PC-9 (cell line): Measurements from ENCODE around the gene MOB3C. TPM values are rescaled to one million over a fixed set of nuclear protein-coding genes. Genes with fewer than 3 reads are reported as not detected.

Experiments
- BruUV-seq: library from RNA; stranded (reverse); fragments of 400-500 nt; replicated peaks from 2 replicates; lab custom pipeline; 2021; lab: Mats Ljungman, UMichigan
- CTCF ChIA-PET: fragments of 300-600 bp; sonication (Branson Sonifier 250); formaldehyde crosslinking; loops from one replicate; lab custom pipeline; 2022; ENCODE audit warnings: antibody characterized with exemption; lab: Charles Lee
- POLR2A ChIA-PET: fragments of 300-600 bp; sonication (Branson Sonifier 250); formaldehyde crosslinking; loops from one replicate; lab custom pipeline; 2022; ENCODE audit warnings: antibody characterized with exemption; ENCODE audit not compliant: unreplicated experiment; lab: Charles Lee
- DNase-seq, 2 experiments: peaks; one replicate each; pipeline versions ENCODE4 v3.0.0 to v3.0.0-alpha.2; 2015 to 2022; ENCODE audit warnings: mixed read lengths in 1 of 2
- H2AFZ ChIP-seq: fragments of 200-600 bp; sonication (generic); 2 replicates; pipeline ENCODE4 v1.8.1; 2017; ENCODE audit warnings: antibody characterized with exemption
- H3F3A ChIP-seq: fragments of 200-600 bp; sonication (generic); 2 replicates; pipeline ENCODE4 v1.8.1; 2017; ENCODE audit warnings: antibody characterized with exemption, mild to moderate bottlenecking, low read depth; ENCODE audit not compliant: insufficient read depth
- H3K27ac ChIP-seq: fragments of 200-600 bp; sonication (generic); 2 replicates; pipeline ENCODE4 v1.6.1; 2016; ENCODE audit warnings: mixed run types
- H3K27me3 ChIP-seq: fragments of 200-600 bp; sonication (generic); 2 replicates; pipeline ENCODE4 v1.6.1; 2016; ENCODE audit warnings: low read depth, mixed run types; ENCODE audit not compliant: insufficient read depth
- H3K36me3 ChIP-seq: fragments of 200-600 bp; sonication (generic); 2 replicates; pipeline ENCODE4 v1.6.1; 2016; ENCODE audit warnings: low read depth, mixed run types
- H3K4me1 ChIP-seq: fragments of 200-600 bp; sonication (generic); replicated peaks from 2 replicates; pipeline ENCODE4 v1.6.1; 2016; ENCODE audit warnings: mixed run types; ENCODE audit not compliant: insufficient read depth
- H3K4me2 ChIP-seq: fragments of 200-600 bp; sonication (generic); 2 replicates; pipeline ENCODE4 v1.6.1; 2017; ENCODE audit warnings: mixed run types
- H3K4me3 ChIP-seq: fragments of 200-600 bp; sonication (generic); 2 replicates; pipeline ENCODE4 v1.6.1; 2016; ENCODE audit warnings: mixed run types
- H3K79me2 ChIP-seq: fragments of 200-600 bp; sonication (generic); 2 replicates; pipeline ENCODE4 v1.6.1; 2017; ENCODE audit warnings: low read depth, mixed run types
- H3K9me2 ChIP-seq: fragments of 200-600 bp; sonication (generic); 2 replicates; pipeline ENCODE4 v1.8.1; 2017; ENCODE audit warnings: mild to moderate bottlenecking; ENCODE audit not compliant: insufficient read depth
- H3K9me3 ChIP-seq: fragments of 200-600 bp; sonication (generic); 2 replicates; pipeline ENCODE4 v1.8.1; 2016; ENCODE audit warnings: low read depth; ENCODE audit not compliant: insufficient read depth
- H4K20me1 ChIP-seq: fragments of 200-600 bp; sonication (generic); 2 replicates; pipeline ENCODE4 v1.8.1; 2017; ENCODE audit not compliant: insufficient read depth
- EZH2 ChIP-seq: fragments of 200-600 bp; sonication (generic); IDR thresholded peaks from 2 replicates; pipeline ENCODE4 v1.8.0; 2017; ENCODE audit warnings: antibody characterized with exemption, low read depth
- intact Hi-C: fragments of 100-400 bp; cut with micrococcal nuclease; formaldehyde crosslinking; loops from one replicate; pipeline ENCODE4 v1.10.0; 2022; ENCODE audit not compliant: unreplicated experiment
- total RNA-seq: library from RNA; stranded (reverse); gene quantifications from 2 replicates; pipeline ENCODE4 v1.2.3, GENCODE V29; 2021
- TF ChIP-seq, protein P1 (sequence below): fragments of 200-600 bp; sonication (generic); conservative IDR thresholded peaks from 2 replicates; pipeline ENCODE4 v1.6.1; 2017; ENCODE audit warnings: mixed run types, antibody characterized with exemption, mild to moderate bottlenecking, moderate library complexity

Gene MOB3C
- total RNA-seq, 1 experiment from 2014 or later, result 35.2 TPM

DNA sequence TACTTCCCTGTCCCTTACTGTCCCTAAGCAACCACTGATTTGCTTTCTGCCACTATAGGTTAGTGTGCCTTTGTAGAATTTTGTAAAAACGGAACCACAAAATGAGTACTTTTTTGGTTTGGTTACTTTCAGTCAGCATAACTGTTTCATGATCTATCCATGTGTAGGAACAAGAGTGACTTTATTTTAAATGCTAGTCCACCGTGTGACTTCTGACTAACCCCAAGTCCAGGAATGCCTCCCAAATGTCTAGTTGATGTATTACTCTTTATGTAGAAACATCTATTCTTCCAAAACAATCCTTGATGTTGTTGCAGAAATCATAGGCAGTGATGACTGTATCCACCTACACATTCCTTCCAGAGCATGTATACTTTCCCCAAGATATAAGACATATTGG, 30.2 kb upstream of the MOB3C start:
- intact Hi-C loops, result no loop called here
- no peaks in the 10 kb centered on the region for H3K9me2 ChIP-seq
- H3K79me2 ChIP-seq, result no peaks in the 10 kb centered on the region
- H3K4me3 ChIP-seq, result no peak overlapping the region
- H3K36me3 ChIP-seq, result peaks cover 3% of the 10 kb centered on the region; the same call in 1 of the 2 replicates
- no TSS peak for BruUV-seq
- no peak overlapping the region for H2AFZ ChIP-seq
- H3F3A ChIP-seq, result peaks cover 17% of the 10 kb centered on the region
- no peak for TF ChIP-seq EZH2
- TF ChIP-seq, protein P1, sequence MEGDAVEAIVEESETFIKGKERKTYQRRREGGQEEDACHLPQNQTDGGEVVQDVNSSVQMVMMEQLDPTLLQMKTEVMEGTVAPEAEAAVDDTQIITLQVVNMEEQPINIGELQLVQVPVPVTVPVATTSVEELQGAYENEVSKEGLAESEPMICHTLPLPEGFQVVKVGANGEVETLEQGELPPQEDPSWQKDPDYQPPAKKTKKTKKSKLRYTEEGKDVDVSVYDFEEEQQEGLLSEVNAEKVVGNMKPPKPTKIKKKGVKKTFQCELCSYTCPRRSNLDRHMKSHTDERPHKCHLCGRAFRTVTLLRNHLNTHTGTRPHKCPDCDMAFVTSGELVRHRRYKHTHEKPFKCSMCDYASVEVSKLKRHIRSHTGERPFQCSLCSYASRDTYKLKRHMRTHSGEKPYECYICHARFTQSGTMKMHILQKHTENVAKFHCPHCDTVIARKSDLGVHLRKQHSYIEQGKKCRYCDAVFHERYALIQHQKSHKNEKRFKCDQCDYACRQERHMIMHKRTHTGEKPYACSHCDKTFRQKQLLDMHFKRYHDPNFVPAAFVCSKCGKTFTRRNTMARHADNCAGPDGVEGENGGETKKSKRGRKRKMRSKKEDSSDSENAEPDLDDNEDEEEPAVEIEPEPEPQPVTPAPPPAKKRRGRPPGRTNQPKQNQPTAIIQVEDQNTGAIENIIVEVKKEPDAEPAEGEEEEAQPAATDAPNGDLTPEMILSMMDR, result no peak
- no peaks in the 10 kb centered on the region for H3K27me3 ChIP-seq
- DNase-seq, result no peak
- ChIA-PET POLR2A (no interaction called here), CTCF (no interaction called here)
- H4K20me1 ChIP-seq, result no peaks in the 10 kb centered on the region
- no peaks in the 10 kb centered on the region for H3K9me3 ChIP-seq
- no peak overlapping the region for H3K27ac ChIP-seq
- H3K4me2 ChIP-seq, result no peak overlapping the region
- peaks cover 23% of the 10 kb centered on the region for H3K4me1 ChIP-seq

DNA sequence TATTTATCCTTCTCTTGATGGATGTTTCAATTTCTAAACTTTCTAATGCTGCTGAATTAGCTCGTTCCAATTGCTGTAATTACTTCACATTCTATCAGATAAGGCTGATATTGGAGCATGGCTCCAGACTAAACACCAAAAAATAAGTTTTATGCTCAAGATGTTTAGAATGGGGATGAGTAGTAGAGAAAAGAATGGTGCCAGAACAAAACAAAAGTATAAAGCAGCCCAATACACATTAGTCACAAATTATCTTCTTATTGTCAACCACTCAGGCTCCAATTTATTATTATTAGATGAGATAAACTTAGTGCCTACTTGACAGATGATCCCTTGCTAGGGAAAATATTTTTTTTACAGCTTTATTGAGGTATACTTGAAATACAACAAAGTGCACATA, 29.7 kb upstream of the MOB3C start:
- peaks cover 8% of the 10 kb centered on the region; the same call in 1 of the 2 replicates for H3K36me3 ChIP-seq
- no peak overlapping the region for H3K27ac ChIP-seq
- peaks cover 17% of the 10 kb centered on the region for H3F3A ChIP-seq
- H3K9me3 ChIP-seq, result no peaks in the 10 kb centered on the region
- H3K4me2 ChIP-seq, result no peak overlapping the region
- no TSS peak for BruUV-seq
- H3K4me3 ChIP-seq, result no peak overlapping the region
- H3K9me2 ChIP-seq, result no peaks in the 10 kb centered on the region
- POLR2A ChIA-PET, result no interaction called here
- no peak for DNase-seq
- peaks cover 23% of the 10 kb centered on the region for H3K4me1 ChIP-seq
- no peak for TF ChIP-seq EZH2
- TF ChIP-seq, protein P1, result no peak
- intact Hi-C loops, result no loop called here
- CTCF ChIA-PET, result no interaction called here
- no peak overlapping the region for H2AFZ ChIP-seq
- no peaks in the 10 kb centered on the region for H3K27me3 ChIP-seq
- H3K79me2 ChIP-seq, result no peaks in the 10 kb centered on the region
- no peaks in the 10 kb centered on the region for H4K20me1 ChIP-seq

DNA sequence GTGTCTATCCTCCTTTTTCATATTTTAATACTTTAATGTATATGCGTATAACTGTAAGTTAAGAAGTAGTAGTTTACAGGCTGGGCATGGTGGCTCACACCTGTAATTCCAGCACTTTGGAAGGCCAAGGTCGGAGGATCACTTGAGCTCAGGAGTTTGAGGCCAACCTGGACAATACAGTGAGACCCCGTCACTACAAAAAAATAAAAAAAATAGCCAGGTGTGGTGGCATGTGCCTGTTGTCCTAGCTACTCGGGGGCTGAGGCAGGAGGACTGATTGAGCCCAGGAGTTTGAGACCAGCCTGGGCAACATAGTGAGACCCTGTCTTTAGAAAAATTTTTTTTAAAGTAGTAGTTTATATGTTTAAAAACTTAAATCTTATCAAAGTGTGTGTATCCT, 29.2 kb upstream of the MOB3C start:
- H4K20me1 ChIP-seq, result no peaks in the 10 kb centered on the region
- no peaks in the 10 kb centered on the region for H3K9me2 ChIP-seq
- ChIA-PET CTCF (no interaction called here), POLR2A (no interaction called here)
- H3K27ac ChIP-seq, result no peak overlapping the region
- H3K79me2 ChIP-seq, result no peaks in the 10 kb centered on the region
- TF ChIP-seq, protein P1, result no peak
- no peak for TF ChIP-seq EZH2
- H2AFZ ChIP-seq, result no peak overlapping the region
- no peak overlapping the region for H3K4me2 ChIP-seq
- no peak for DNase-seq
- H3K27me3 ChIP-seq, result no peaks in the 10 kb centered on the region
- no peaks in the 10 kb centered on the region for H3K9me3 ChIP-seq
- H3F3A ChIP-seq, result peaks cover 17% of the 10 kb centered on the region
- intact Hi-C loops, result no loop called here
- no peak overlapping the region for H3K4me3 ChIP-seq
- BruUV-seq, result no TSS peak
- H3K36me3 ChIP-seq, result peaks cover 8% of the 10 kb centered on the region; the same call in 1 of the 2 replicates
- H3K4me1 ChIP-seq, result peaks cover 23% of the 10 kb centered on the region
